GM18858 (cell line): ENCODE measurements around the gene NPTX1.

Experiments
- ATAC-seq: cut with Tn5 transposase; IDR thresholded peaks from one replicate; pipeline ENCODE4 v1.9.1; 2021; ENCODE audit not compliant: unreplicated experiment

The NPTX1 gene

GRCh38 chr17:80446645-80447405, 29.6 kb downstream of the NPTX1 start:
- no peak for ATAC-seq

- no peak for ATAC-seq
Observed at GRCh38 chr17:80445726-80446110, 30.7 kb downstream of the NPTX1 start.

DNA sequence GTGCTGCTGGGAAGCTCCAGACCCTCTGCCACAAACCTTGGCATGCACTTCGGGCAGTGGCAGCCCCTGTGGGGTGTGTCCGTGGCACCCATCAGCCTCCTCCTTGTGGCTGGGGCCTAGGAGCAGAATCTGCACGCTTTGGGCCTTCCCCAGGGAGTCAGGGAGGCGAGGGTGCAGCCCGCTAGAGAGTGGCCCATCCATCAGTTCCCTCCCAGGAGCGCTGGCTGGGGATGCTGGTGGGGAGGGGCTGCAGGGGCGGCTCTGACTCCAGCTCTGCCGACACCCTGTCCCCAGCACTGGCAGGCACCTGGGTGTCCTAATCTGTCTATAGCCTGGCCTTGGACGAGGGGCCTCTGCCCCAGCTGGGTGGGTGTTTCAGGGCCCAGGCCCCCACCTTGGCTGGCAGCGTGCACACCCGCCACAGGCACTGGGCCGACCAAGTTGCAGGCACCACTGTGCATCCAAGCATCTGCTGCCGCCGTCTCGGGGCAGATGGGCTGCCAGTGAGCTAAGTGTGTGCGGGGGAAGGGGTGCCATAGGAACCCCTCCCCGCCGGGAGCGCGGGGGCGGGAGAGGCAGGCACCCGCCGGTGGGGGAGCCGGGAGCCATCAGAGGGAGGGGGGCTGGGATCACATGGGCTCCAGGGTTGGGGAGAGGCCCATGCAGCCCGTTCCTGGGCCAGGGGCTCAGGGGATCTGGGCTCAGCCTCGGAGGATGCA, 31.2 kb downstream of the NPTX1 start:
- no peak for ATAC-seq

GRCh38 chr17:80444644-80444979, 31.8 kb downstream of the NPTX1 start:
- no peak for ATAC-seq

- ATAC-seq: no peak
Observed at GRCh38 chr17:80443916-80444643, 32.3 kb downstream of the NPTX1 start.

GRCh38 chr17:80443498-80443897, 32.9 kb downstream of the NPTX1 start:
- no peak for ATAC-seq

GRCh38 chr17:80442764-80443163, 33.6 kb downstream of the NPTX1 start:
- no peak for ATAC-seq

- no peak for ATAC-seq
Observed at GRCh38 chr17:80442323-80442659, 34.1 kb downstream of the NPTX1 start.

- ATAC-seq: no peak
Observed at GRCh38 chr17:80441598-80442322, 34.6 kb downstream of the NPTX1 start.

DNA sequence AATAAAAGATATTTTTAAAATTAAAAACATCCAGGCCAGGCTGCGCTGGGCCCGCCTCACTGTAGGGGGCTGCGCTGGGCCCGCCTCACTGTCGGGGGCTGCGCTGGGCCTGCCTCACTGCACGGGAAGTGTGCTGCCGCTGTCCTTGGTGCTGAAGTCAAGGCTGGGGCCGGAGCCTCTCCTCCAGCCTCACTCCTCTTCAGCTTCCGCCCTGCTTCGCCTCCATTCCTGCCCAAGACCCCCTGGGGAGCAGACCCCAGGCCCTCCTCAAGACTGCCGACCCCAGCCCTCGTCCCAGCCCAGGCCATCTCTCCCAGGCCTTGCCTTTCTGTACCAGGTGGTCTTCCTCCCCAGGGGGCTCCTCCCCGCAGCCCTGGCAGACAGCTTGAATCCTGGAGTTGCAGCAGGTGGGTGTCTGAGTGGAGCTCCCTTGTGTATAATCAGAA, 35.3 kb downstream of the NPTX1 start:
- ATAC-seq: no peak

- no peak for ATAC-seq
Observed at GRCh38 chr17:80439499-80439898, 36.9 kb downstream of the NPTX1 start.

DNA sequence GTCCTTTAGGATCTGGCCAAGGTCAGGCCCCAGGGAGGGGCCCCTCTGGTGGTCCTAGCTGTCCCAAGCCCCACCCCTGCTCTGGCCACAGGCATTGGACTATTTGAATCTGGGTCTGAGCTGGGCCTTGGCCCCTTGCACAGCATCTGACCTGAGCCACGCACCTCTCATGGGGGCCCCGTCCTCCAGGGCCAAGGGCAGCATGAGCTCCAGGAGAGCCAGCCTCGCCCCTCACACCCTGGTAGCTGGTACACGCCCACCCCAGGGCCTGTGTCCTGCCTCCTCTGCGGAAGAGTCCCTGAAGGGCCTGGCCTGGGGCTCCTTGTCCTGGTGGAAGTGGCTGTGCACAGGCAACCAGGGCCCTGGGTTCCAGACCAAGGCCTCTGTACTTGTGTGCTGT, 37.6 kb downstream of the NPTX1 start:
- no peak for ATAC-seq

DNA sequence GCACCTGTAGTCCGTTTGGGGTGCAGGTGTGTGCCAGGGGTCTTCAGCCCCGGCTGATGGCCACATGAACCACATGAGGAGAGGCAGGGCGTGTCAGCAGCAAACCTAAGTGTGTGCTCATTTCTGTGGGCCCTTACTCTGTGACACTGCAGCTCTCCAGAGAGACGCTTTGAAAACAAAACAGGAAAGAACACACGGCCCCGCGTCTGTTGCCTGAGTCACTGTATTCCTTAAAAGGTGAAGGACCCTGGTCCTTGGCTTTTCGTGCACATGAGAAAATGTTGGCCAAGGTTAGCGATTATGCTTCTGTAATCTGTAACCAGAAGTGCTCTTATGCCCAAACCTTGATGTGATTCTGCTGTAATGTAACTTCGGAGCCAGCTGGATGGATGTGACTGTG, 38.9 kb downstream of the NPTX1 start:
- ATAC-seq: no peak

- ATAC-seq: no peak
Observed at GRCh38 chr17:80433916-80434666, 42.3 kb downstream of the NPTX1 start.

DNA sequence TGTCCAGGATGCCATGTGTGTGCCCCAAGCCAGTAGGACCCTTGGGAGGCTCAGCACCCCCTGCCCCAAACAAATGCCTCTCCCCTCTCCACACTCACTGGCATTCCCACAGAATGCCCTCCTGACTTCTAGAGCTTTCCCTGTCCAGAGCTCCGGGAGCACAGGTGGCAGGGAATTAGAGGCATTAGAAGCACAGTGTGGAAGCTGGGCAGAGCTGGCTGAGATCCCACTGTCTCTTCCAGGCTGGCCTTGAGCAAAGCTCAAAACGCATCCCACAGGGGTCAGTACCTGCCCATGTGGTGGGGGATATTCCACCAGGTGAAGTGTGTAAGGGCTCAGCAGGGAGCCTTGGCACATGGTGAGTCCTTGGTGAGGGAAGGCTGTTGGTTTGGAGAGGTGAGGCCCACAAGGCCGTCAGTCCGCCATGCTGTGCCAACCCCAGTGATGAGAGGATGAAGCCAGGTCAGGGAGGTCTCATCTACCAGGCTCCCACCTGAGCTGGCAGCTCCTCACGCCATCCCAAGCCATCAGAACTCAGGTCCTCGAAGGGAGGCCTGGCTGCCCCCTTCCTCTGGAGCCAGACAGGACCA, 43.4 kb downstream of the NPTX1 start:
- no peak for ATAC-seq

DNA sequence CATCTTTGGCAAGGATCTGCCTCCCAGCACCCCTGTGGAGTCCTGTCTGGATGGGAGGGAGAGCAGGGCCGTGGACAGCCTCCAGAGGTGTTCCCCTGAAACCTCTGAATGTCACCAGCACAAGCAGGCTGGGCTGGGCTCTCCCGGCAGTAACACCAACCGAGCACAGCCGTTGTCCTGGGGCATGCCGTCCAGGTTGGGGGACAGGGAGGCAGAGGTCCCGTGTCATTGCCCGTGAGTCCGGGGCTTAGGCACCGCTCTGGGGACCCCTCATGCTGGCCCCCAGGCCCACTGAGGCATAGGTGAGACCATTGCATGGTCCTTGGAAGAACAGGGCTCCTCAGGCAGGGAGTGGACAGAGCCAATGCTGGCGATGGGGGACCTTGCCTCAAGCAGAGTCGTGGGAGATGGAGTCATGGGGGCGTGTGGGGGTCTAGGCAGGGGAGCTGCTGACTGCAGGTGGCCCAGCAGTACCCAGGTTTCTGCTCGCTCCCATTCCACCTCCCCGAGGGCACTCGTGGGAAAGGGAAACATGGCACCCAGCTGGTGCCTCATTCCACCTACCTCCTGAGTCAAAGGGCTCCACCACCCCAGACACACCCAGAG, 44.0 kb downstream of the NPTX1 start:
- ATAC-seq: no peak

- no peak for ATAC-seq
Observed at GRCh38 chr17:80431246-80432195, 44.9 kb downstream of the NPTX1 start.

DNA sequence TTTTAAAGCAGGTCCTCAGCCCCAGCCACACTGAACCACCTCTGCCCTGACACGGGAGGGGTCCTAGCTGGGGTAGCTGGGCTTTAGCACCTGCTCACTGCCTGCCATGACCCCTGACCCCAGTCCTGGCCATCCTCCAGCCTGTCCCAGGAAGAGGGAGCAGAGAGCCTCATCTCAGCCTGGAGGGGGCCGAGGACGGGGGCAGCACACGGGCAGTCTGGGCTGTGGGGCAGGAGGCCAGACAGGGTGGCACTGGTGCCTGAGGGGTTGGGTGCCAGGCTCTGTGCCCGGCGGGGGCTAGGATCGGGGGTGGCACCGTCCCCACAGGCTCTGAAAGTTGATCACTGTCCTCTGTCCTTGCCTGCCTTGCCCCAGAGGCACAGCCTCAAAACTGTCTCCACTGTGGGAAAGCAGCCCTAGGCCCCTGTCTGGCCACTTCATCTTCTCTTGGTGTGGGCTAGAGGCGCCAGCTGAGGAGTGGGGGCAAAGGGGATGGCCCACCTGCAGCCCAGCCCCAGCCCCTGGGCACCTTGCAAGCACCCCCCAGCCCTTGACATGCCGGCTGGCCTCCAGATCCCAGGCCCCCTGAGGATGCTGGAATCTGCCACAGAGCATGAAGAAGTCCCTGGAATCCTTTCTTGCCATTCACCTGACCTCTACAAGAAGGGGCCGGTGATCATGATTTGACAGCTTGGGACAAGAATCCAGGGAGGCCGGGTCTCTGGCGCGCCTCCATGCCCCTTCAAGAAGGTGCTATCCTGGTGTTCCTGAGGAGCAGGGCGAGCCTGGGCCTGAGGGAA, 45.8 kb downstream of the NPTX1 start:
- ATAC-seq: no peak
